Erythroblast (primary cell): ENCODE measurements around the gene CACNA1C.

Experiments
- GATA1 ChIP-seq: IDR thresholded peaks from 2 replicates; pipeline ENCODE4 v1.6.1; 2011; ENCODE audit warnings: low read depth, mild to moderate bottlenecking, control low read depth, low read length, moderate library complexity
- POLR2A ChIP-seq: IDR thresholded peaks from 2 replicates; pipeline ENCODE4 v1.6.1; 2011; ENCODE audit warnings: mild to moderate bottlenecking, low read length

- TF ChIP-seq POLR2A, result no peak
- no peak for TF ChIP-seq GATA1
Observed at GRCh38 chr12:2258025-2258424, 205.2 kb downstream of the CACNA1C start.
